Measurements from ENCODE around the gene EHD2.
"Not testable (repeated sequence)": the region's sequence is repeated elsewhere in the genome, so short reads cannot be mapped to it uniquely, and the experiment has no call there.

The EHD2 gene, protein sequence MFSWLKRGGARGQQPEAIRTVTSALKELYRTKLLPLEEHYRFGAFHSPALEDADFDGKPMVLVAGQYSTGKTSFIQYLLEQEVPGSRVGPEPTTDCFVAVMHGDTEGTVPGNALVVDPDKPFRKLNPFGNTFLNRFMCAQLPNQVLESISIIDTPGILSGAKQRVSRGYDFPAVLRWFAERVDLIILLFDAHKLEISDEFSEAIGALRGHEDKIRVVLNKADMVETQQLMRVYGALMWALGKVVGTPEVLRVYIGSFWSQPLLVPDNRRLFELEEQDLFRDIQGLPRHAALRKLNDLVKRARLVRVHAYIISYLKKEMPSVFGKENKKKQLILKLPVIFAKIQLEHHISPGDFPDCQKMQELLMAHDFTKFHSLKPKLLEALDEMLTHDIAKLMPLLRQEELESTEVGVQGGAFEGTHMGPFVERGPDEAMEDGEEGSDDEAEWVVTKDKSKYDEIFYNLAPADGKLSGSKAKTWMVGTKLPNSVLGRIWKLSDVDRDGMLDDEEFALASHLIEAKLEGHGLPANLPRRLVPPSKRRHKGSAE

DNA sequence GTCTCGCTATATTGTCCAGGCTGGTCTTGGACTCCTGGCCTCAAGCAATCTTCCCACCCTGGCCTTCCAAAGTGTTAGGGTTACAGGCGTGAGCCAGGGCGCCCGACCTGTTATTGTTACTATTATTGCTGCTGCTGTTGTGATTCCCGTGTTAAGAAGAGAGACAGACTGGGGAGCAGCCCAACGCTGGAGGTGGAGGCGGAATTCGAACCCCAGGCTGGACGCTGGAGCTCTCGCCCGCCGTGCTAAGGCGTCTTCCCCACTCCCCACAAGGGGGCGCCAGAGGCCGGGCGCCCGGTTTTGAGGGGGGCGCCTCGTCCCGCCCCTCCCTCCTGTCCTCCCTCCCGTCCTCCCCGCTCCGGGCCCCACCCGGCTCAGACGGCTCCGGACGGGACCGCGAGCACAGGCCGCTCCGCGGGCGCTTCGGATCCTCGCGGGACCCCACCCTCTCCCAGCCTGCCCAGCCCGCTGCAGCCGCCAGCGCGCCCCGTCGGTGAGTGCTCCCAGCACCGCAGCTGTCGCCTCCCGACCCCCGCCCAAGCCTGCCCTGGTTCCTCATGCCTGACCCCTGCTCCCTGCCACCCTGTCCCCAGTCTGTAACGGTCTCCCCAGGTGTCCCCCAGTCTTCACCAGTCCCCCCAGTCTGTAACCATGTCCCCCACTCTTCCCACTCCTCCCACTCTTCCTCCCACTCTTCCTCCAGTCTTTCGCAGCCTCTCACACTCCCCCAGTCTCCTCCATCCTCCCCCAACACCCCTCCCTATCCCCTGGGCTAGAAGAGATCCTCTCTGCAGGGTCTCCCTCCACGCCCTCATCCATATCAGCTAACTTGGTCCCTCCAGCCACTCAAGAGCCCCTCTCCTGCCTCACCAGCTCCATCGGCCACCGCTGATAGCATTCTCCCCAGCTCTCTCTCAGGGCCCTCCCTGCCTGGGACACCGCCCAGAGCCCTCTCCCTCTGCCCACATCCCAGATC is at the start of gene EHD2:
TSS of gene EHD2 (plus strand) at position 377 of the 976 bp plus-strand sequence. CDS start 3,191 bp downstream, outside the sequence.
- peak; percentile 60 for DNase-seq
- in situ Hi-C loops (cut with HindIII; ENCODE audit: low pct_ligation_motif_present, low pct_unique_long_range_greater_than_20kb, low sequenced_read_pairs): no loop called here

DNA sequence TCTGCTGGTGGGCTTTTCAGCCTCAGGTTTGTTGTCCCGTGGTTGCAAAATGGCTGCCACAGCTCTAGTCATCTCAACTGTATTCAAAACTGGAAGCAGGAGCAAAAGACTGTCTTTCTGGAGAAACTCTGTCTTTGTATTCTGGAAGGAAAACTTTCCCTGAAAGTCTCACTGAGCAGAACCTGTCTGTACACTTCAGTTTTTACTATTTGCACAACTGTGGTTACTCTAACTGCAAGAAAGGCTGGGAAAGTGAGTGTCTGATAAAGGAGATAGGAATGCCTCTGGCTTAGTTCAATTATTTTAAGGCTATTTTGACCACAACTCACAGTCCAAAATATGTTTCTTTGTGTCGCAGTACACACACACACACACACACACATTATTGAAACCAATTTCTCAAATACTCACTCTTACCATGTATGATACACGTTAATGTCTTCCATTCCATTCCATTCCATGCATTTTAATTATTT is 49.7 kb upstream of the EHD2 start:
- no peak for DNase-seq
- in situ Hi-C loops (cut with HindIII; ENCODE audit: low pct_ligation_motif_present, low pct_unique_long_range_greater_than_20kb, low sequenced_read_pairs): no loop called here

DNA sequence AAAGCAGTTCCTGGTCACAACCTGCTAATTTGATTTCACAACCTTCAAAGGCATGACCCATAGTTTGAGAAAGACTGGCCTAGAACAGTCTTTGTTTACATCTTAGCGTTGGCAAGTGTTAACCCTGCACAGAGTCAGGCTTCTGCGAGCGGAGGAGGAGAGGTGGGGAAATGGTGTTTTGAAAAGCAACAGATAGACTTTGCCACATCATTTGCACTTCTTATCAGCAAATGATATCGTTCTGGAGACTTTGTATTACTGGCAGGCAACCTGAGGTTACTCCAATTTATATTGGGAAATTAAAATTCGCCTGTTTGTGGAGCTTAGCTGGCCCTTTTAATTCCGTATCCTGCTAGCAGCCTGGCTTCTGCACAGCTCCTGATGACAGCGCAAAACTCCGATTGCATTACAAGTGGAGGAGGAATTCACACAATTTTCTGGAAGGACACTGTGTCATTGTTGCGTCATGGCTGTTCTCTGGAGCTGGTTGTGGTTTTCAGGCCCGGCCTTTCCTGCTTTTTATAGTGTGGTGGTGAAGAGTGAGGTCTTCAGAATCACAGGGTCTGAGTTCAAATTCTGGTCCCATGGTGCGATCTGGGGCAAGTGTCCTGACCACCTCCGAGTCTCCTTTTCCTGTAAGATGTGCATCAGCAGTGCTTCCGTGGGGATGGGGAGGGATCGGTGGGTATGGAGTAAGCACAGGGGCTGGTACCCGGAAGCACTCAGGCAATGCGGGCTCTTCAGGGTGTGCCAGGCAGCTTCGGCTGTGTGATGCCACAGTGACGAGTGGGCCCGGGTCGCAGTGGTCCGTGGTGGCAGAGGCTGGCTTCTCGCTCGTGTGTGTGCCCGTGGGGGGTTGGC is 49.1 kb upstream of the EHD2 start:
- no peak for DNase-seq
- in situ Hi-C loops (cut with HindIII; ENCODE audit: low pct_ligation_motif_present, low pct_unique_long_range_greater_than_20kb, low sequenced_read_pairs): no loop called here

DNA sequence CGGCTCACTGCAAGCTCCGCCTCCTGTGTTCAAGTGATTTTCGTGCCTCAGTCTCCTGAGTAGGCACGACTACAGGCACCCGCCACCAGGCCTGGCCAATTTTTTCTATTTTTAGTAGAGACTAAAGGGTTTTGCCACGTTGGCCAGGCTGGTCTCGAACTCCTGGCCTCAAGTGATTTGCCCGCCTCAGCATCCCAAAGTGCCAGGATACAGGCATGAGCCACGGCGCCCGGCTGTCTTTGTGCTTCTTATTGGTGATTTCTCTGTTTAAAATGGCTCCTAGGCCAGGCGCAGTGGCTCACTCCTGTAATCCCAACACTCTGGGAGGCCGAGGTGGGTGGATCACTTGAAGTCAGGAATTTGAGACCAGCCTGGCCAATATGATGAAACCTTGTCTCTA is 44.7 kb upstream of the EHD2 start:
- in situ Hi-C loops (cut with HindIII; ENCODE audit: low pct_ligation_motif_present, low pct_unique_long_range_greater_than_20kb, low sequenced_read_pairs): not testable (repeated sequence)

DNA sequence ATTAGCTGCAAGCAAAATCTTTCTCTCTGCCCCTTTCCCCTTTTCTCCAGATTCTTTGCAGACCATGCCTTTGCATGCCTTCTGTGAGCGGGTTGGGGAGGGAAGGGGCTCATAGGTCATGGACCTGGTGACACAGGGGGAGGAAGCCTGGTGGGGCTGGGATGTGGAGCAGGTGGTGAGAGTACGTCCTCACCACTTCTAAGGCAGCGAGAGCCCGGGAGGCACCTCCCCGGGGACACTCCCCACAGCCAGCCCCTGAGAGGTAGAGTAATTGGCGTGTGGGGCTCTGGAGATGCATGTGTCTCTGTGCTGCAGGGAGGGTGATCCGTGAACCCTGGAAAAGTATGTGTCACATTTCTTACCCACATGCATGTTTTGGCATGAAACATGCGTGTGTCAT is 42.5 kb upstream of the EHD2 start:
- in situ Hi-C loops (cut with HindIII; ENCODE audit: low pct_ligation_motif_present, low pct_unique_long_range_greater_than_20kb, low sequenced_read_pairs): no loop called here

More for the DNA sequence above, 44.7 kb upstream of the EHD2 start:
- not testable (repeated sequence) for DNase-seq

DNA sequence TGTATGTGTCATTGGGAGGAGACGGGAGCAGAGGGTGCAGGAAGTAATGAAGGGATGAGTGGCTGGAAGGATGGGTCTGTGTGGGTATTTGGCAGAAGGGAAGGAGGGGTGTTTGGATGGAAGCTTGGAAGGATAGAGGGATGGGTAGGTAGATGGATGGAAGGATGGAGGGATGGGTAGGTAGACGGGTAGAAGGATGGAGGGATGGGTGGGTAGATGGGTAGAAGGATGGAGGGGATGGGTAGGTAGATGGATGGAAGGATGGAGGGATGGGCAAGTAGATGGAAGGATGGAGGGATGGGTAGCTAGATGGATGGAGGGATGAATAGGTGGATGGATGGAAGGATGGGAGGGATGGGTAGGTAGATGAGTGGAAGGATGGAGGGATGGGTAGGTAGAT is 41.7 kb upstream of the EHD2 start:
- no peak for DNase-seq
- in situ Hi-C loops (cut with HindIII; ENCODE audit: low pct_ligation_motif_present, low pct_unique_long_range_greater_than_20kb, low sequenced_read_pairs): no loop called here

More for the DNA sequence above, 42.5 kb upstream of the EHD2 start:
- no peak for DNase-seq

DNA sequence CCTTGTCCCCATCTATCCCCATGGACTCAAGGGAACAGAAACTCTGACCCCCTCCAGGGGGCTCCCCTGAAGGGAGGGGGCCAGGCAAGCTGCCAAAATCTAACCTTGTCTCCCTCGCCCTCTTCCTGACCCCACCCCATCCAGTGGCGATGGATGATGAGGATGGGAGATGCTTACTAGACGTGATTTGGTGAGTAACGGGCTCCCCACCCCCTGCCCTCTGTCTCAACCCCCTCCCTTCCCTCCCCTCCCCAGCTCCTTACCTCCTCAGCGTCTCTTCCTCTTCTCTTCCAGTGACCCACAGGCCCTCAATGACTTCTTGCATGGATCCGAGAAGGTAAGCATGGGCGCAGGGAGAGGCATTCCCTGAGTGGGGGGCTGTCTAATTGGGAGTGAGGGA is 39.8 kb upstream of the EHD2 start:
- in situ Hi-C loops (cut with HindIII; ENCODE audit: low pct_ligation_motif_present, low pct_unique_long_range_greater_than_20kb, low sequenced_read_pairs): no loop called here
- no peak for DNase-seq

DNA sequence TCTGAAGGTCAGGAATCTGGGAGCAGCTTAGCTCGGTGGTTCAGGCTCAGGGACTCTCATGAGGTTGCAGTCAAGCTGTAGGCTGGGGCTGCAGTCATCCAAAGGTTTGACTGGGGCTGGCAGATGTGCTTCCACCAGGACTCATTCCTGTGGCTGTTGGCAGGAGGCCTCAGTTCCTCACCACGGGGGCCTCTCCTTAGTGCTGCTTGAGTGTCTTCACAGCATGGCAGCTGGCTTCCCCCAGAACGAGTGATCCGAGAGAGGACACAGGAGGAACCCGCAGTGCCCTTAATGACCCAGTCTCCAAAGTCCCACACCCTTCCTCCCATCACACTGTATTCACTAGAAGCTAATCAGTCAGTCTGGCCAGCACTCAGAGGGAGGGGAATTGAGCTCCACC is 38.7 kb upstream of the EHD2 start:
- DNase-seq: no peak
- in situ Hi-C loops (cut with HindIII; ENCODE audit: low pct_ligation_motif_present, low pct_unique_long_range_greater_than_20kb, low sequenced_read_pairs): no loop called here

DNA sequence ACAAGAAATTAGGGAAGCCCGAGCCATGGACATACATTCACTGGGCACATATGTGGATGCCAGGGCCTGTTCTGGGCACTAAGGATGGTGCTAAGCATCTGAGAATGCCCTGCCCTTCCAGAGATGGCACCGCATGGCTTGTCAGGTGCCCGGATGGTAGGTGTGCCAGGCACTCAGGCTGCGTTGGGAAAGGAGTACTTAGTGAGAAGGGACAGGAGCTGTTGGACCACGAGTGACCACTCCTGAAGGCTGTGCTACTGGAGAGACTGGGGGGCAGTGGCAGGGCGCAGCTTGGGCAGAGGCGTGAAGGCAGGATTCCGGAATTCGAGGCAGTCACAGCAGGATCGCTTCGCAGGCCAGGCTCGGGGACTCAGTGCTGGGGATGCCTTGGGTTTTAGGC is 38.0 kb upstream of the EHD2 start:
- in situ Hi-C loops (cut with HindIII; ENCODE audit: low pct_ligation_motif_present, low pct_unique_long_range_greater_than_20kb, low sequenced_read_pairs): no loop called here
- no peak for DNase-seq

DNA sequence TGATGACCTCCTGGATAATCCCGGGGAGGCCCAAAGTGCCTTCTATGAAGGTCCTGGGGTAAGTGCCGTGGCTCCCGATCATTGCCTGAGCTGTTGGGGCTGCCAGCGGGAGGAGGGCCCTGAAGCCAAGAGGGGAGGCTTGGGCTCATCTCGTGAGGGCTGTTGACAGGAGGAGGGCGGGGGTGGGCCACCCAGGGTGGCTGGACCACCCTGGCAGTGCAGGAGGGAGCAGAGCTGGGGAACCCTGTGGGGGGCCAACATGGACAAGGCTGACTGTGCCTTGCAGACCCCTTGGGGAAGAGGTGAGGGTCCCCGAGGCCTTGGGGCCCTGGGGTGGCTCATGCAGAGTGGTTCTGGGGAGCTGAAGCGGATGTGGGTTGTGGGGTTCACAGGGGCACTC is 37.4 kb upstream of the EHD2 start:
- in situ Hi-C loops (cut with HindIII; ENCODE audit: low pct_ligation_motif_present, low pct_unique_long_range_greater_than_20kb, low sequenced_read_pairs): no loop called here
- DNase-seq: no peak

DNA sequence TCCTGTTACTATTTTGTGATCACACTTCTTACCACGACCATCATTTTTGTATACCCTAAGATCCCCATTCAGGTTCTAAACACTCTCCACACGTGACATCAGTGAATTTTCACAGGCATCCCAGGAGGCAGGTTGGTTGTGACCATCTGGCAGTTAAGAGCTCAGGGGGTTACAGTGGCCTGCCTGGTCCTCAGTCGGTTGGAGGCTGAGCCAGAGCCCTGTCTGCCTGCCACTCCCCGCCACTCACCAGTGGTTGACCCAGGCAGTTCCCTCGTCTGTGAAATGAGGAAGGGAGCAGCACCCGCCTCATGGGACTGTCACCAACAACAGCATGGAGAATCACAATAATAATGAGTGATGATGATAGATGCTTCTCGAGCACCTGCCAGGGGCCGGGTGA is 36.4 kb upstream of the EHD2 start:
- in situ Hi-C loops (cut with HindIII; ENCODE audit: low pct_ligation_motif_present, low pct_unique_long_range_greater_than_20kb, low sequenced_read_pairs): no loop called here
- no peak for DNase-seq

DNA sequence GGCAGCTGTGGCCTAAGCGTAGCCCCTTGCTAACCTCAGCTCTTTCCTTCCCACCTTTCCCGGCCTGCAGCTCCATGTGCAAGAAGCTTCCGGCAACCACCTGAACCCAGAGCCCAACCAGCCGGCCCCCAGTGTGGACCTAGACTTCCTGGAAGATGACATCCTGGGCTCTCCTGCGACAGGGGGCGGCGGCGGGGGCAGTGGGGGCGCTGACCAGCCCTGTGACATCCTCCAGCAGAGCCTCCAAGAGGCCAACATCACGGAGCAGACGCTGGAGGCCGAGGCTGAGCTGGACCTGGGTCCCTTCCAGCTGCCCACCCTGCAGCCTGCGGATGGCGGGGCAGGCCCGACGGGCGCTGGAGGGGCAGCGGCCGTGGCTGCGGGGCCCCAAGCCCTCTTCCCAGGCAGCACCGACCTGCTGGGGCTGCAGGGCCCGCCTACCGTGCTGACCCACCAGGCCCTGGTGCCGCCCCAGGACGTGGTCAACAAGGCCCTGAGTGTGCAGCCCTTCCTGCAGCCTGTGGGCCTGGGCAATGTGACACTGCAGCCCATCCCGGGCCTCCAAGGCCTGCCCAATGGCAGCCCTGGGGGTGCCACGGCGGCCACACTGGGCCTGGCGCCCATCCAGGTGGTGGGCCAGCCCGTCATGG is 33.8 kb upstream of the EHD2 start:
- DNase-seq: no peak
- in situ Hi-C loops (cut with HindIII; ENCODE audit: low pct_ligation_motif_present, low pct_unique_long_range_greater_than_20kb, low sequenced_read_pairs): no loop called here

DNA sequence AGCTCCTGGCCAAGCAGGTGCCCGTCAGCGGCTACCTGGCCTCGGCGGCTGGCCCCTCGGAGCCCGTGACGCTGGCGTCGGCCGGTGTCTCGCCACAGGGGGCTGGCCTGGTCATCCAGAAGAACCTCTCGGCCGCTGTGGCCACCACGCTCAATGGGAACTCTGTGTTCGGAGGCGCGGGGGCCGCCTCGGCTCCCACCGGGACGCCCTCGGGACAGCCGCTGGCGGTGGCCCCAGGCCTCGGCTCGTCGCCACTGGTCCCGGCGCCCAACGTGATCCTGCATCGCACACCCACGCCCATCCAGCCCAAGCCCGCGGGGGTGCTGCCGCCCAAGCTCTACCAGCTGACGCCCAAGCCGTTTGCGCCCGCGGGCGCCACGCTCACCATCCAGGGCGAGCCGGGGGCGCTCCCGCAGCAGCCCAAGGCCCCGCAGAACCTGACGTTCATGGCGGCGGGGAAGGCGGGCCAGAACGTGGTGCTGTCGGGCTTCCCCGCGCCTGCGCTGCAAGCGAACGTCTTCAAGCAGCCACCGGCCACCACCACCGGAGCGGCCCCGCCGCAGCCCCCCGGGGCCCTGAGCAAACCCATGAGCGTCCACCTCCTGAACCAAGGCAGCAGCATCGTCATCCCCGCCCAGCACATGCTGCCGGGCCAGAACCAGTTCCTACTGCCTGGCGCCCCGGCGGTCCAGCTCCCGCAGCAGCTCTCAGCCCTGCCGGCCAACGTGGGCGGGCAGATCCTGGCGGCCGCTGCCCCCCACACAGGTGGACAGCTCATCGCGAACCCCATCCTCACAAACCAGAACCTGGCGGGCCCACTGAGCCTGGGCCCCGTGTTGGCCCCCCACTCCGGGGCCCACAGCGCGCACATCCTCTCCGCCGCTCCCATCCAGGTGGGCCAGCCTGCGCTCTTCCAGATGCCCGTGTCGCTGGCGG is 33.0 kb upstream of the EHD2 start:
- DNase-seq: no peak
- in situ Hi-C loops (cut with HindIII; ENCODE audit: low pct_ligation_motif_present, low pct_unique_long_range_greater_than_20kb, low sequenced_read_pairs): no loop called here

DNA sequence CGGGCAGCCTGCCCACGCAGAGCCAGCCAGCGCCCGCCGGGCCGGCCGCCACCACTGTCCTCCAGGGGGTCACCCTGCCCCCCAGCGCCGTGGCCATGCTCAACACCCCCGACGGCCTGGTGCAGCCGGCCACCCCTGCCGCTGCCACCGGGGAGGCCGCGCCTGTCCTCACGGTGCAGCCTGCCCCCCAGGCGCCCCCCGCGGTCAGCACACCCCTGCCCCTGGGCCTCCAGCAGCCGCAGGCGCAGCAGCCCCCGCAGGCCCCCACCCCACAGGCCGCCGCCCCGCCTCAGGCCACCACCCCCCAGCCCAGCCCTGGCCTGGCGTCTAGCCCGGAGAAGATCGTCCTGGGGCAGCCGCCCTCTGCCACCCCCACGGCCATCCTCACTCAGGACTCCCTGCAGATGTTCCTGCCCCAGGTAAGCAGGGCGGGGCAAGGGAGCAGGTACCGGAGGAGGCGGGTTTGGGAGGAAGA is 32.3 kb upstream of the EHD2 start:
- in situ Hi-C loops (cut with HindIII; ENCODE audit: low pct_ligation_motif_present, low pct_unique_long_range_greater_than_20kb, low sequenced_read_pairs): no loop called here
- no peak for DNase-seq

DNA sequence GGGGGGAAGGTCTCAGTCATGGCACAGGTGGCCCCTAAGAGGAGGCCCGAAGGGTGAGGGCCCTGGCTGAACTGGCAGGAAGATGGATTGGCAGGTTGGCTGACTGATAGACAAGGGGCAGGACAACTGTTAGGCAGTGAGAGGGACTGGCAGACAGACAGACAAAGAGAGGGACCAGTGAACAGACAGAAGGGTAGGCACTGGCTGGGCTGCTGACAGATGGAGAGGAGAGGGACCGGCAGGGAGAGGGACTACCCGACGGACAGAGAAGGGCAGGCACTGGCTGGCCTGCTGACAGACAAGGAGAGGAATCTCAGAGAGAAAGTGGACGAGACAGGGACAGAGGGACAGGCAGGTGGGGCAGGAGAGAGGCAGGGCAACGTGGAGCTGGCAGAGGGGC is 31.8 kb upstream of the EHD2 start:
- in situ Hi-C loops (cut with HindIII; ENCODE audit: low pct_ligation_motif_present, low pct_unique_long_range_greater_than_20kb, low sequenced_read_pairs): no loop called here
- DNase-seq: no peak

DNA sequence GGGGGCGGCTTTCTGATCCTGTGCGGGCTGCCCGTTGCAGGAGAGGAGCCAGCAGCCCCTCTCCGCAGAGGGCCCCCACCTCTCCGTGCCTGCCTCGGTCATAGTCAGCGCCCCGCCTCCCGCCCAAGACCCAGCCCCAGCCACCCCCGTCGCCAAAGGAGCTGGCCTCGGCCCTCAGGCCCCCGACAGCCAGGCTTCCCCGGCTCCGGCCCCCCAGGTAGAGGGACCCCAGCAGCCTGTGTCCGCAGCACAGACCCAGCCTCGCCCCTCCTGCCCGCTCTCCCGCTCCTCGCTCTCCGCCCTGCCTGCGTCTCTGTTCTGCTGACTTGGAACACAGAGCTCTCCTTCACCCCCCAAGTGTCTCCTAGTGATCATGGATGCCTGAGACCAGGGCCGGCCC is 31.3 kb upstream of the EHD2 start:
- DNase-seq: no peak
- in situ Hi-C loops (cut with HindIII; ENCODE audit: low pct_ligation_motif_present, low pct_unique_long_range_greater_than_20kb, low sequenced_read_pairs): no loop called here

DNA sequence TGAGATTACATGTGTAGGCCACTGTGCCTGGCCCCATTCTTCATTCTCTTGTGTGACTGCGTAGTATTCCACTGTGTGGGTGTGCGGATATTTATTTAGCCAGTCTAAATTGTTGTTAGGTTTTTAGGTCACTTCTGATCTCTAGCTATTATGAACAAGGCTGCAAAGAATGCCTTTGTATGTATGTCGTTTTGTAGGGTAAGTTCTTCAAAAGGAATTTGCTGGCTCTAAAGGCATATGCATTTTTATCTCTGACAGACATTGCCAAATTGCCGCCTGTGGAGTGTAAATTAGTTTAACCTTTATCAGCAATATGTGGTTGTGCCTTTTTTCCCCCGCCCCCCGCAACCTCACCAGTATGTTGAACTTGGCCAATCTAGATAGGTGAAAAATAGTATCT is 30.3 kb upstream of the EHD2 start:
- DNase-seq: no peak
- in situ Hi-C loops (cut with HindIII; ENCODE audit: low pct_ligation_motif_present, low pct_unique_long_range_greater_than_20kb, low sequenced_read_pairs): no loop called here

Measured in ACHN (cell line).